Neuronal stem cell (in vitro differentiated cells): ENCODE results near the gene MYORG.
A peak's percentile ranks its signal among the peaks of the same experiment; 100 is the strongest.

Experiments used
- DNase-seq: peaks from one replicate; pipeline ENCODE4 v3.0.0-alpha.2; 2013; ENCODE audit warnings: low spot score
- H2AFZ ChIP-seq: one replicate; pipeline ENCODE4 v1.6.1; 2013; ENCODE audit warnings: mild to moderate bottlenecking, low read length, inconsistent platforms
- H2AK5ac ChIP-seq: 2 replicates; pipeline ENCODE4 v1.6.1; 2013; ENCODE audit warnings: low read depth, mild to moderate bottlenecking, inconsistent platforms, low read length, moderate library complexity, mixed read lengths
- H2BK120ac ChIP-seq: 2 replicates; pipeline ENCODE4 v1.6.1; 2013; ENCODE audit warnings: low read depth, mild to moderate bottlenecking, inconsistent platforms, low read length, moderate library complexity, mixed read lengths
- H2BK12ac ChIP-seq: one replicate; pipeline ENCODE4 v1.6.1; 2013; ENCODE audit warnings: low read length, inconsistent platforms
- H2BK15ac ChIP-seq: 2 replicates; pipeline ENCODE4 v1.6.1; 2013; ENCODE audit warnings: mild to moderate bottlenecking, low read length, inconsistent platforms, mixed read lengths
- H2BK5ac ChIP-seq: one replicate; pipeline ENCODE4 v1.6.1; 2013; ENCODE audit warnings: inconsistent platforms, mild to moderate bottlenecking, low read length, moderate library complexity
- H3K14ac ChIP-seq: one replicate; pipeline ENCODE4 v1.6.1; 2013; ENCODE audit warnings: low read length, inconsistent platforms
- H3K18ac ChIP-seq: 2 replicates; pipeline ENCODE4 v1.6.1; 2013; ENCODE audit warnings: low read length, inconsistent platforms
- H3K23ac ChIP-seq: 2 replicates; pipeline ENCODE4 v1.6.1; 2013; ENCODE audit warnings: low read depth, mild to moderate bottlenecking, mixed read lengths, low read length, inconsistent platforms; ENCODE audit not compliant: poor library complexity
- H3K27ac ChIP-seq: replicated peaks from 3 replicates; pipeline ENCODE4 v1.5.1; 2013; ENCODE audit warnings: low read length, inconsistent platforms
- H3K27me3 ChIP-seq, 3 experiments: 2 replicates each; pipeline ENCODE4 v1.6.1; 2013; ENCODE audit warnings: low read length in 3 of 3, mild to moderate bottlenecking in 2 of 3, inconsistent platforms in 1 of 3, low read depth in 1 of 3, mixed read lengths in 1 of 3, moderate library complexity in 1 of 3; ENCODE audit not compliant: control insufficient read depth in 3 of 3, insufficient read depth in 3 of 3
- H3K36me3 ChIP-seq, 2 donors: replicated peaks in 1 of 2; 2 replicates each; pipeline ENCODE4 v1.6.1; 2013; ENCODE audit warnings: low read length in 2 of 2; ENCODE audit not compliant: control insufficient read depth in 2 of 2, insufficient read depth in 2 of 2
- H3K4ac ChIP-seq: 2 replicates; pipeline ENCODE4 v1.6.1; 2013; ENCODE audit warnings: inconsistent platforms, mild to moderate bottlenecking, low read length, moderate library complexity
- H3K4me1 ChIP-seq, 2 donors: 1 replicate in 1 of 2; 2 replicates in 1 of 2; pipeline ENCODE4 v1.6.1; 2013; ENCODE audit warnings: low read length in 2 of 2, low read depth in 1 of 2; ENCODE audit not compliant: control insufficient read depth in 2 of 2, insufficient read depth in 1 of 2
- H3K4me2 ChIP-seq: one replicate; pipeline ENCODE4 v1.6.1; 2013; ENCODE audit warnings: mild to moderate bottlenecking, low read length, inconsistent platforms; ENCODE audit not compliant: insufficient read depth, poor library complexity, severe bottlenecking
- H3K4me3 ChIP-seq, 2 donors: 2 replicates each; pipeline ENCODE4 v1.5.1; 2013; ENCODE audit warnings: low read length in 2 of 2, mild to moderate bottlenecking in 2 of 2, inconsistent platforms in 1 of 2, moderate library complexity in 1 of 2
- H3K79me1 ChIP-seq: one replicate; pipeline ENCODE4 v1.6.1; 2013; ENCODE audit warnings: low read depth, mild to moderate bottlenecking, inconsistent platforms, low read length, moderate library complexity
- H3K9ac ChIP-seq: one replicate; pipeline ENCODE4 v1.6.1; 2013; ENCODE audit warnings: mild to moderate bottlenecking, low read depth, low read length, inconsistent platforms; ENCODE audit not compliant: poor library complexity
- H3K9me3 ChIP-seq, 2 donors: replicated peaks in 1 of 2; 2 replicates each; pipeline versions ENCODE3 to v1.6.1; 2013; ENCODE audit warnings: low read length in 2 of 2, mild to moderate bottlenecking in 2 of 2, inconsistent platforms in 1 of 2, low read depth in 1 of 2, mixed read lengths in 1 of 2, moderate library complexity in 1 of 2; ENCODE audit not compliant: control insufficient read depth in 2 of 2, insufficient read depth in 1 of 2
- H4K8ac ChIP-seq: one replicate; pipeline ENCODE4 v1.6.1; 2013; ENCODE audit warnings: low read depth, mild to moderate bottlenecking, inconsistent platforms, low read length, moderate library complexity
- H4K91ac ChIP-seq: one replicate; pipeline ENCODE4 v1.6.1; 2013; ENCODE audit warnings: low read length, low read depth, mild to moderate bottlenecking, inconsistent platforms; ENCODE audit not compliant: poor library complexity
- WGBS, 2 donors: extraction: QIAGEN DNeasy Blood & Tissue Kit; methylation state at CpG; one replicate each; pipeline ENCODE4 v1.1.7; 2013; ENCODE audit warnings: missing lambda C conversion rate in 2 of 2, mixed read lengths in 1 of 2; ENCODE audit not compliant: insufficient read length in 2 of 2, insufficient replicate concordance in 1 of 2; ENCODE audit errors: extremely low coverage in 2 of 2; 5-methylcytosine and 5-hydroxymethylcytosine counted together

The MYORG gene

GRCh38 chr9:34378376-34379060 is 1.8 kb upstream of the MYORG start:
- Histone ChIP-seq H2AK5ac (no peak overlapping the region), H3K4me2 (no peak overlapping the region), H3K14ac (no peak overlapping the region), H3K4ac (no peak overlapping the region), H3K9ac (no peak overlapping the region), H3K27me3 (peaks cover 7 to 72% (median 49%) of the 10 kb centered on the region in 3 experiments), H2AFZ (no peak overlapping the region), H3K27ac (no peak overlapping the region), H3K18ac (no peak overlapping the region), H2BK15ac (no peak overlapping the region), H3K79me1 (no peaks in the 10 kb centered on the region), H3K4me3 (no peak overlapping the region), H2BK5ac (no peak overlapping the region), H4K8ac (no peak overlapping the region), H3K23ac (no peak overlapping the region), H2BK12ac (no peak overlapping the region), H3K36me3 (no peaks in the 10 kb centered on the region), H2BK120ac (no peak overlapping the region), H4K91ac (no peak overlapping the region), H3K4me1 (peaks cover 15 to 20% of the 10 kb centered on the region in 2 donors), H3K9me3 (no peaks in the 10 kb centered on the region)
- DNase-seq, result no peak
- no CpG with 5 or more reads among the region's 3 CpGs for WGBS, 2 donors

- Histone ChIP-seq H3K14ac (no peak overlapping the region), H3K4me1 (peaks cover 15 to 20% of the 10 kb centered on the region in 2 donors), H4K8ac (no peak overlapping the region), H2BK12ac (no peak overlapping the region), H3K4ac (no peak overlapping the region), H3K9ac (no peak overlapping the region), H2BK120ac (no peak overlapping the region), H3K23ac (no peak overlapping the region), H2BK15ac (no peak overlapping the region), H2AFZ (peak overlapping the region; percentile 96), H3K27ac (no peak overlapping the region), H4K91ac (no peak overlapping the region), H2AK5ac (no peak overlapping the region), H3K36me3 (no peaks in the 10 kb centered on the region), H3K4me2 (peak overlapping the region; percentile 95), H3K18ac (peak overlapping the region; percentile 1), H3K4me3 (peak overlapping the region; percentile 57 to 81), H3K79me1 (no peaks in the 10 kb centered on the region), H2BK5ac (no peak overlapping the region), H3K27me3 (peaks cover 7 to 66% (median 42%) of the 10 kb centered on the region in 3 experiments), H3K9me3 (no peaks in the 10 kb centered on the region)
- WGBS, 2 donors, result no CpG with 5 or more reads among the region's 21 CpGs
- no peak for DNase-seq
Measured at GRCh38 chr9:34377404-34377746, 677 bp upstream of the MYORG start.

- Histone ChIP-seq H3K27ac (no peak overlapping the region), H3K4ac (no peak overlapping the region), H3K79me1 (no peaks in the 10 kb centered on the region), H3K27me3 (peaks cover 5 to 54% (median 30%) of the 10 kb centered on the region in 3 experiments), H3K4me3 (peak overlapping the region; percentile 57 to 81), H2AK5ac (peak overlapping the region; percentile 44), H2BK12ac (no peak overlapping the region), H2BK15ac (no peak overlapping the region), H3K14ac (no peak overlapping the region), H4K8ac (no peak overlapping the region), H3K9me3 (peaks cover 4 to 8% of the 10 kb centered on the region in 2 donors), H3K4me1 (peaks cover 13 to 15% of the 10 kb centered on the region in 2 donors), H2AFZ (peak overlapping the region; percentile 96), H3K9ac (peak overlapping the region; percentile 53), H3K4me2 (peak overlapping the region; percentile 95), H3K18ac (peak overlapping the region; percentile 58), H2BK5ac (no peak overlapping the region), H2BK120ac (no peak overlapping the region), H4K91ac (no peak overlapping the region), H3K23ac (peak overlapping the region; percentile 70), H3K36me3 (peaks cover 0 to 6% of the 10 kb centered on the region in 2 donors)
- DNase-seq, result peak; percentile 17
- no CpG with 5 or more reads among the region's 22 CpGs for WGBS, 2 donors
Measured at GRCh38 chr9:34375901-34376595, 650 bp downstream of the MYORG start.

GRCh38 chr9:34374905-34375552 is 1.7 kb downstream of the MYORG start:
- Histone ChIP-seq H3K4me1 (peaks cover 7 to 8% of the 10 kb centered on the region in 2 donors), H2BK120ac (no peak overlapping the region), H4K8ac (no peak overlapping the region), H3K4me3 (no peak overlapping the region), H3K9ac (no peak overlapping the region), H3K27ac (no peak overlapping the region), H3K79me1 (no peaks in the 10 kb centered on the region), H2AK5ac (no peak overlapping the region), H2BK15ac (no peak overlapping the region), H3K36me3 (peaks cover 0 to 8% of the 10 kb centered on the region in 2 donors), H3K4ac (no peak overlapping the region), H3K23ac (no peak overlapping the region), H2BK12ac (no peak overlapping the region), H3K18ac (no peak overlapping the region), H4K91ac (no peak overlapping the region), H2AFZ (no peak overlapping the region), H3K27me3 (peaks cover 0 to 45% (median 22%) of the 10 kb centered on the region in 3 experiments), H3K14ac (no peak overlapping the region), H2BK5ac (no peak overlapping the region), H3K9me3 (peaks cover 5 to 16% of the 10 kb centered on the region in 2 donors), H3K4me2 (no peak overlapping the region)
- no peak for DNase-seq
- no CpG with 5 or more reads among the region's 5 CpGs for WGBS, 2 donors
